Measurements from ENCODE around the gene PIGN. TPM values are rescaled to one million over a fixed set of nuclear protein-coding genes. Genes with fewer than 3 reads are reported as not detected.

Gene PIGN
- polyA plus RNA-seq, 4 donors, result 27.5 to 38.2 (median 31.9) TPM

GRCh38 chr18:62118328-62118727 lies 68.5 kb downstream of the PIGN start:
- no peak for DNase-seq (ENCODE audit: low read depth in 4 of 4, low spot score in 3 of 4)

GRCh38 chr18:62109676-62110075 lies 77.2 kb downstream of the PIGN start:
- no peak for DNase-seq (ENCODE audit: low read depth in 4 of 4, low spot score in 3 of 4)

DNA sequence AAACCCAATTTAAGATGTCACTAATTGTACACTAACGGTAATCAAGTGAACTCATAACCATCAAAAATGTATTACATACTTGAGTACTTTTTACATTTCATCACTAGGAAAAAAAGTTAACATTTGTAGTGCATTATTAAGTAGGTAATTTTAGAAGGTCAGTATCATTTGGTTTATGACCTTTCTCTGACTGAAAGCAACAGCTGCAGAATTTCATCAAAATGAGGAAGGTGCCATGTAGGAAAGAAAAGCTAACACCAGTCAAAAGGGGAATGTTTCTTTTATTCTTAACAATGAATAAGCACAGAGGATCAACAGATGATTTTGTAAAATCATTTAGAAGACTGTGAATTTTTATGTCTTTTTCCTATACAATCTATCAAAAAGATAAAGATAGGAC lies 79.0 kb downstream of the PIGN start:
- DNase-seq (ENCODE audit: low read depth in 4 of 4, low spot score in 3 of 4), result no peak

- no peak for DNase-seq (ENCODE audit: low read depth in 4 of 4, low spot score in 3 of 4)
Measured at GRCh38 chr18:62106271-62106670, 80.6 kb downstream of the PIGN start.

DNA sequence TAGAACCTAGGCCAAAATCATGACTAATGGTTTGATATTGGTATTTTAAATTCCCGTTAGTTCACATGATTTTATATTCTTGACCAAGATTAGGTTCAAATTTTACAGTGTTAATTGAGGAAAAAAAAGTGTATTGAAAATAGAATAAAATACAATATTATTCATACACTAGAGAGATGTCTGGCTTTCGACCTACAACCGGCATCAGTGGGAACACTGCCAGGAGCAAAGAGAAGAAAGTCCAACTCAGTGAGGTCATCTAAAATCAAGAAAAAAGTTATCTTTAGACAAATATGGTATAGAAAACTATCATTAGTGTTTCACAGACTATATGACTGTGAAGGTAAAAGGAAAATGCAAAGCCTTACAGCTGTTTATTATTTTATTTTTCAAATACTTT lies 81.5 kb downstream of the PIGN start:
- DNase-seq (ENCODE audit: low read depth in 4 of 4, low spot score in 3 of 4), result no peak

DNA sequence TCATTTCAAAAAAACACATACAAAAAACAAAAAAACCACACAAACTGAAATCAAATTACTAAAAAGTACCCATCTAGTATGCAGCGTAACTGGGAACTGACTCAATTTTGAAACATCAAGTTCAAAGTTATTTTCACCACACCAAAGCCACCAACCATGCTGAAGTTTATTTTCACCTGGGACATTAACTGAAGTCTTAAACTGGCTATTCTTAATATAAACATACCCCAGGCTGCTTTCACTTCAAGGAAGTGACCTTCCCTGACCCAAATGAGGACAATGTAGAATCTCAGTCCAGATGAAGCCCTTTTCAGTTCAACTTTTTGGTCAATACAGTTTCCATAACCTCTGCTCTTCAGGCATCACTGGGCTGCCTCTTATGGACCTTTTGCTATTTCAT lies 84.6 kb downstream of the PIGN start:
- DNase-seq (ENCODE audit: low read depth in 4 of 4, low spot score in 3 of 4), result no peak

GRCh38 chr18:62101321-62101721 lies 85.5 kb downstream of the PIGN start:
- no peak for DNase-seq (ENCODE audit: low read depth in 4 of 4, low spot score in 3 of 4)

DNA sequence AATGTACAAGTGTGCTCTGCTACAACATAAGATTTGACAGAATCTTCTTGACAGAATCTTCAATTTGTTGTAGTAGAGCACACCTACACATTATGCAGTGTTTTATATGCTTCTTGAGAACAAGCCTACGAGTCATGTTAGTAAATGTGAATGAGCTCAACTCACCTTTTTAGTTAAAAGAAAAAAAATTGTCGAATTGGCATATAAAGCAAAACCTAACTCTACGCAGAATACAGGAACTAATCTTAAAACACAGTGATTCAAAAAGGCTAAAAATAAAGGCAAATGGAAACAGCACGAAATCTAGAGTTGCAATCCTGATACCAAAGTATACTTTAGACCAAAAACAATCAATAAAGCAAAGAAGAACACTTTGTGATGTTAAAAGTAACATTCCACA lies 87.9 kb downstream of the PIGN start:
- DNase-seq (ENCODE audit: low read depth in 4 of 4, low spot score in 3 of 4), result no peak

DNA sequence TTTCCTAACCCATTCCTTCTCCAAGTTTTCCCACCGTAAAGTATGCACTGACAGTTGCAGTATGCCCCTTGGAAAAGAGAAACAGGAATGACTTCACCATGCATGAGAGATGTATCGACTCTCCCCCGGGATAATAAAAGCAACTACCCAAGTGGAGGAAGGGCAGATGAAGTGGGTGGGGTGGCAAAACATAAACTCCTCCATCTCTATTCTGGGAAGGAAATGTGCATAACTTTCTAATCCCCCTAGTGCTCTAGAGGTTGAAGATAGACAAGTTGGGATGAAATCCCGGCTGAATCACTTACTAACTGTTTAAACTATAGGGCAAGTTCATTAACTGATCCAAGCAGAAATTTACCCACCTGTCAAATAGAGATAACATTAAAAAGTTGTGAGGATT lies 89.2 kb downstream of the PIGN start:
- DNase-seq (ENCODE audit: low read depth in 4 of 4, low spot score in 3 of 4), result no peak

- DNase-seq (ENCODE audit: low read depth in 4 of 4, low spot score in 3 of 4), result no peak
Measured at GRCh38 chr18:62091487-62092120, 95.3 kb downstream of the PIGN start.

DNA sequence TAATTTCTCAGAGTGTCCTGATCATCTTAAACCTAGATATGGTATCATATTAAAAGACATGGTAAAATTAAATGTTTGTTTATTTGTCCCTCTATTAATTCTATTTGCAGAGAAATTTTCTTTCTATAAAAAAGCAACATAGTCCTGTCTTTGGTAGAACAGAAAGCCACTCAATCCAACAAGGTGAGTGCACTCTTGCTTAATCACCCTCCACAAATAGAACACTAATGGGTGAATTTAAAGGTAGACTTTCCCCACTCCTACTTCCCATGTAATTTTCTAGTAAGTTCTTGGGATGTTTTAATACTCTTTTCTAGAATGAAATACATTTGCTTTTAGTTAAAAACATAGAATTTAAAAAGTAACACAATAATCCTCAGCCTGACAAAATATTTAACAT lies 97.7 kb downstream of the PIGN start:
- DNase-seq (ENCODE audit: low read depth in 4 of 4, low spot score in 3 of 4), result no peak

DNA sequence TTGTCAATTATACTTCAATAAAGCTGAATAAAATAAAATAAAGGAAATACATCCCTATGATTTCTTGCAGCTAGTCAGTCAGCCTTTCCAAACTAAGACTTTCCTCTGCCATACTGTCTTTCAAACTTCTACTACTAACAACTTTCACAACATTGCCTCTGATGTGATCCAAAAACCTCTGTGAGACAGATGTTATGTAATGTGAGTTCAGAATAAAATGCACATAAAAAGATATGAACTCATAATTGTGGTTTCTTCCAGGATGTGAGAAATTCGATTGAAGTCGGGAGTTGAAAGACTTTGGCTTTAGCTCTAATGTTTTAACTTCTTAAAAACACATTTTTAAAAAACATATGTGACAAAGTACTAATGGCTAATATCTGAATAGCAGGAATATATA lies 98.7 kb downstream of the PIGN start:
- no peak for DNase-seq (ENCODE audit: low read depth in 4 of 4, low spot score in 3 of 4)

- DNase-seq (ENCODE audit: low read depth in 4 of 4, low spot score in 3 of 4), result no peak
Measured at GRCh38 chr18:62085756-62086155, 101.1 kb downstream of the PIGN start.

GRCh38 chr18:62081761-62082294 lies 105.0 kb downstream of the PIGN start:
- DNase-seq (ENCODE audit: low read depth in 4 of 4, low spot score in 3 of 4), result no peak

- no peak for DNase-seq (ENCODE audit: low read depth in 4 of 4, low spot score in 3 of 4)
Measured at GRCh38 chr18:62081248-62081647, 105.6 kb downstream of the PIGN start.

DNA sequence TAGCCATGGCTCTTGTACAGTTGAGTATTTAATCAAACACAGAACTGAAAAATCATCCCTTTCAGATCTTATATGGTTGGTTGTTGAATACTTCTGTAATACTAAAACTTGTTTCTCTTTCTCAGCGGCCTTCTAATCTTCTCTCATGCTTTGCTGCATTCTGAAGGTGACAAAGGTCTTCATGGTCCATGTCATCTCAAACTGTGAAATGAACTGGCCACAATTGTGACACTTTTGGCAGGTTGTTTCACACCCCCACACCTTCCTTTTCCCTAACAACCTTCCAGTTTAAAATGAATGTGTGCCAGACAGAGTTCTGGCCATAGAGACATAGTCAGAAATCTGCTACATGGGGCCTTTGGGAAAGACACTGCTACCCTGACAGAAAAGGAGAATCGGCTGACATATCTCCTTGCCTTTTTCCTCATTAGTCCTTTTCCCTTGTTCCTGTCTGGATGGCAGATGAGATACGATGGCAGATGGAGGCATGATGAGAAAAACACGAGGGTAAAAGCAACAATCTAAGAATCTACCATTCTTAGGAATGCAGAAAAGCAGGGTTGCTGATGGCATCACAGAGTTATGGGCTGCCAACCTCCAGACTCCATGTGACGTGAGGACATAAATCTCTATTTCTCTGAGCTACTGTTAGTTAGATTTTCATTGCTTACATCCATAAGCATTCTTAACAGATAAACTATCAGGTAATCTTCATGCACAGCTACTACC lies 106.5 kb downstream of the PIGN start:
- DNase-seq (ENCODE audit: low read depth in 4 of 4, low spot score in 3 of 4), result peak in 2 of 4 donors; percentile 24 to 40

DNA sequence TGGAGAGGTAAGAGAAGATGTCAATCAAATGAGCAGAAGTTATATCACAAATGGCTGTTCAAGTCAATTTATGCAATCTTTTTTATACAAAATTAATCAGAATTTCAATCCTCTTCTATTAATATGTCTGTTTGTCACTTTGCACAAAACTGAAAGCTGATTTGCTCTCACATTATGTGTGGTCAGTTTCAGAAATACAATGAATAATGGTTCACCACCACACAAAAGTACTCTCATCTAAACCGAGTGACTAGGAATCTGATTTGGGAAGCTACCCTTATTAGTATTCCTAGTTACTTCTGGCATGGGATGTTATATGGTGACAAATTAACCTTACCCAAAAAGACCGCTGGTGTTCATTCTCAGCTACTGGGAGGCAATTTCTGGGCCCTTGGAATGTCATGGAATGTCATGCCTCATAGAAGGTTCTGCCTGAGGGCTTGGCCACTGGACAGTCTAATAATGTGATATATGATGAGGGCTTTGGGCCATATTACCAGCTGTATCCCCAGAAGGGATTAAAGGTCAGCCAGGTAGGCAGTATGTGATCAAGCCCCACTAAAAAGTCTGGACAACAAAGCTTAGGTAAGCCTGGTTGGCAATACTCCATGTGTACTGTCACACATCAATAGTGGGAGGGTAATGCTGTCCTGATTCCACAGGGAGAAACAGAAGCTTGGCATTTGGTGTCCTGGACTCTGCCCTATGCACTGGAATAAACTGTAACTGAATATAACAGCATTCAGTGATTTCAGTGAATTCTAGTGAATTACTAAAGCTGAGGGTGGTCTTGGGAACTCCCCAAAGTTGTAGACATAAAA lies 113.2 kb downstream of the PIGN start:
- DNase-seq (ENCODE audit: low read depth in 4 of 4, low spot score in 3 of 4), result no peak

DNA sequence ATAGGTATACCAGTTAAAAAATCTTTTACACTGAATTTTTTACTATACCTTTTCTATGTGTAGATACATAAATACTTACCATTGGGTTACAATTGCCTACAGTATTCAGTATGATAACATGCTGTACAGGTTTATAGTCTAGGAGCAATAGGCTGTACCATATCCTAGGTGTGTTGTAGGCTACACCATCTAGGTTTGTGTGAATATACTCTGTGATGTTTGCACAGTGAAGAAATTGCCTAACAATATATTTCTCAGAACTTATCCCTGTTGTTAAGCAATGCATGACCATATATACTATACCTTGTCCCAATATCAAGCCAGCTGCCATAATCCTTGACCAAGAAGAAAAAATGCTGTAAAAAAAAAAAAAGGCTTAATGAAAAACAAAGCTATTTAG lies 114.5 kb downstream of the PIGN start:
- no peak for DNase-seq (ENCODE audit: low read depth in 4 of 4, low spot score in 3 of 4)

- no peak for DNase-seq (ENCODE audit: low read depth in 4 of 4, low spot score in 3 of 4)
Measured at GRCh38 chr18:62071071-62071470, 115.8 kb downstream of the PIGN start.

DNA sequence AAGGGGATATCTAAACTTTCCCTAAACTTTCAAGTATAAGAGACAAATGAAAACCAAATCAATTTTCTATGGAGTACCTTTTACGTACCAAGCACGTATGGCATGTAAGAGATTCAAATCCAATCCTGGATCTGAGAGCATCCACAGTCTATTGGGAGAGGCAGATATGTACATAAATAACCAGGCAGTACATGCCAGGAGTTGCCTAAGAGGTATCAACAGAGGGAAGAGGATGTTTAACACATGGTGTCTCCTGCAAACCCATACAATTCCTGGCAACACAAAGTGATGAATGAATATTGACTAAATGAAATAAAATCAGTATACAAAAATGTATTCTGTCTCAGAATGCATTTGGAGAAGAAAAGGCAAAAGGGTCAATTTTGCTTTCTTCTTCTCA lies 116.6 kb downstream of the PIGN start:
- DNase-seq (ENCODE audit: low read depth in 4 of 4, low spot score in 3 of 4), result no peak

- DNase-seq (ENCODE audit: low read depth in 4 of 4, low spot score in 3 of 4), result no peak
Measured at GRCh38 chr18:62069556-62069955, 117.3 kb downstream of the PIGN start.
